CD4-positive, alpha-beta T cell (primary cell): ENCODE results near the gene SORL1. TPM values are rescaled to one million over a fixed set of nuclear protein-coding genes. Genes with fewer than 3 reads are reported as not detected.

Source experiments
- ATAC-seq: fragments of 200-7000 bp; cut with Tn5 transposase; one replicate; pipeline ENCODE4 v1.10.0; 2022; ENCODE audit warnings: mild to moderate bottlenecking; ENCODE audit not compliant: poor library complexity
- CTCF ChIA-PET: fragments of 350-600 bp; sonication (Branson Sonifier 250); formaldehyde crosslinking; loops from one replicate; lab custom pipeline; 2021; ENCODE audit warnings: antibody characterized with exemption, inconsistent platforms; lab: Charles Lee
- POLR2A ChIA-PET: fragments of 350-600 bp; sonication (Branson Sonifier 250); formaldehyde crosslinking; loops from one replicate; lab custom pipeline; 2021; ENCODE audit warnings: antibody characterized with exemption, inconsistent platforms; lab: Charles Lee
- DNase-seq, 14 experiments: peaks; one replicate each; pipeline ENCODE4 v3.0.0-alpha.2; 2013 to 2020; ENCODE audit warnings: mixed read lengths in 2 of 14
- H3K27ac ChIP-seq, 2 donors: one replicate each; pipeline versions ENCODE4 v1.5.1 to v1.7.0; 2013; ENCODE audit warnings: low read length in 2 of 2, low read depth in 1 of 2, mild to moderate bottlenecking in 1 of 2
- H3K27me3 ChIP-seq, 2 experiments: 1 replicate in 1 of 2; 2 replicates in 1 of 2; pipeline versions ENCODE4 v1.6.1 to v1.7.0; 2013; ENCODE audit warnings: low read length in 2 of 2, control low read depth in 1 of 2, mild to moderate bottlenecking in 1 of 2, moderate library complexity in 1 of 2; ENCODE audit not compliant: insufficient read depth in 2 of 2, control insufficient read depth in 1 of 2
- H3K36me3 ChIP-seq: one replicate; pipeline ENCODE4 v1.6.1; 2013; ENCODE audit warnings: low read length, control low read depth; ENCODE audit not compliant: insufficient read depth
- H3K4me1 ChIP-seq: one replicate; pipeline ENCODE4 v1.6.1; 2013; ENCODE audit warnings: low read length, control low read depth; ENCODE audit not compliant: insufficient read depth
- H3K4me3 ChIP-seq: one replicate; pipeline ENCODE4 v1.5.1; 2013; ENCODE audit warnings: mild to moderate bottlenecking, low read length, moderate library complexity
- H3K9me3 ChIP-seq, 2 experiments: 1 replicate in 1 of 2; 2 replicates in 1 of 2; pipeline versions ENCODE4 v1.6.1 to v1.7.0; 2013; ENCODE audit warnings: low read length in 2 of 2, mild to moderate bottlenecking in 2 of 2, control low read depth in 1 of 2, moderate library complexity in 1 of 2; ENCODE audit not compliant: control insufficient read depth in 1 of 2, insufficient read depth in 1 of 2
- H3K27ac Mint-ChIP-seq: one replicate; pipeline ENCODE4 v1.8.0; 2020; ENCODE audit warnings: mixed read lengths
- H3K27me3 Mint-ChIP-seq: one replicate; pipeline ENCODE4 v1.8.0; 2021; ENCODE audit warnings: mixed read lengths
- H3K36me3 Mint-ChIP-seq: one replicate; pipeline ENCODE4 v1.8.0; 2021; ENCODE audit warnings: low read depth, mixed read lengths
- H3K4me1 Mint-ChIP-seq: one replicate; pipeline ENCODE4 v1.8.0; 2021; ENCODE audit warnings: low read depth, mixed read lengths
- H3K4me3 Mint-ChIP-seq: one replicate; pipeline ENCODE4 v1.8.0; 2020; ENCODE audit warnings: mild to moderate bottlenecking, mixed read lengths
- H3K9me3 Mint-ChIP-seq: one replicate; pipeline ENCODE4 v1.8.0; 2020; ENCODE audit warnings: mixed read lengths
- intact Hi-C, 2 experiments: fragments of 100-400 bp; cut with DNase I in 1 of 2; cut with micrococcal nuclease in 1 of 2; formaldehyde crosslinking; loops; one replicate each; pipeline versions ENCODE4 v1.15.1 to v1.9.0; 2023 to 2025; cut with DNase I, micrococcal nuclease
- total RNA-seq, 174 experiments: library from RNA in 2 of 174; stranded (reverse) in 2 of 174; gene quantifications; one replicate each; pipeline ENCODE4 v1.2.3 and lab custom pipeline; 2021 to 2026
- TF ChIP-seq, protein P1 (sequence below): fragments of 200-600 bp; IDR thresholded peaks from one replicate; pipeline ENCODE4 v1.8.0; 2022; ENCODE audit warnings: antibody characterized with exemption, mild to moderate bottlenecking

The SORL1 gene
- total RNA-seq, 2 experiments from 2014 or later: 235 to 241 TPM

DNA sequence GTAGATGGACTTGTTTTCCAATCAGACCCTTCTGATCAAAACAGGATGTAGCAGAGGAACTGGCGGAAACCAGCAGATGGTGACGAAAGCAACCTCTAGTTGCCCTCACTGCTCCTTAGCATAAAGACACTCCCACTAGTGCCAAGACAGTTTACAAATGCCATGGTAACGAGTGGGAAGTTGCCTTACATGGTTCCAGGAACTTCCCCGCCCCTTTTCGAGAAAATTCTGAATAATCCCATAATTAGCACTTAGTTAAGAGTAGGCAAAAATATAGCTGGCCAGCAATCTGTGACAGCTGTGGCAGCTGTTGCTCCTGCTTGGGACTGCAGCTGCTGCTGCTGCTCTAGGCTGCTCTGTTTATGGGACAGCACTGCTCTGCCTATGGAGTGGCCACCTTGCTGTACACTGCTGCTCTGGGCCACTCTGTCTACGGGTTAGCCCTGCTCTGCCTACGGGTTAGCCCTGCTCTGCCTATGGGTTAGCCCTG lies 33.4 kb upstream of the SORL1 start:
- intact Hi-C loops: no loop called here

GRCh38 chr11:121419836-121420235 lies 32.3 kb upstream of the SORL1 start:
- Histone ChIP-seq H3K9me3 (no peaks in the 10 kb centered on the region), H3K27ac (no peak overlapping the region), H3K36me3 (no peaks in the 10 kb centered on the region), H3K27me3 (no peaks in the 10 kb centered on the region), H3K4me3 (no peak overlapping the region), H3K4me1 (peaks cover 64% of the 10 kb centered on the region)
- ChIA-PET POLR2A (interaction anchor here (1.2 to 7.2 kb wide), 6 partner anchors 30 to 127 kb away, joined by 3 to 128 read pairs (median 3); partner anchors contain the start of genes SC5D, SORL1 and SORL1-AS1), CTCF (interaction anchor here (0.9 kb wide), 1 partner anchor 172 kb away, joined by 3 read pairs; no protein-coding TSS in a partner anchor)
- no peak for DNase-seq
- Mint-ChIP-seq H3K4me3 (no peak overlapping the region), H3K27ac (peak overlapping the region; percentile 89), H3K36me3 (no peaks in the 10 kb centered on the region), H3K4me1 (peaks cover 89% of the 10 kb centered on the region), H3K27me3 (no peaks in the 10 kb centered on the region), H3K9me3 (peaks cover 5% of the 10 kb centered on the region)
- TF ChIP-seq, protein P1, sequence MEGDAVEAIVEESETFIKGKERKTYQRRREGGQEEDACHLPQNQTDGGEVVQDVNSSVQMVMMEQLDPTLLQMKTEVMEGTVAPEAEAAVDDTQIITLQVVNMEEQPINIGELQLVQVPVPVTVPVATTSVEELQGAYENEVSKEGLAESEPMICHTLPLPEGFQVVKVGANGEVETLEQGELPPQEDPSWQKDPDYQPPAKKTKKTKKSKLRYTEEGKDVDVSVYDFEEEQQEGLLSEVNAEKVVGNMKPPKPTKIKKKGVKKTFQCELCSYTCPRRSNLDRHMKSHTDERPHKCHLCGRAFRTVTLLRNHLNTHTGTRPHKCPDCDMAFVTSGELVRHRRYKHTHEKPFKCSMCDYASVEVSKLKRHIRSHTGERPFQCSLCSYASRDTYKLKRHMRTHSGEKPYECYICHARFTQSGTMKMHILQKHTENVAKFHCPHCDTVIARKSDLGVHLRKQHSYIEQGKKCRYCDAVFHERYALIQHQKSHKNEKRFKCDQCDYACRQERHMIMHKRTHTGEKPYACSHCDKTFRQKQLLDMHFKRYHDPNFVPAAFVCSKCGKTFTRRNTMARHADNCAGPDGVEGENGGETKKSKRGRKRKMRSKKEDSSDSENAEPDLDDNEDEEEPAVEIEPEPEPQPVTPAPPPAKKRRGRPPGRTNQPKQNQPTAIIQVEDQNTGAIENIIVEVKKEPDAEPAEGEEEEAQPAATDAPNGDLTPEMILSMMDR: no peak
- intact Hi-C loops: loop anchor here in 1 of 2 experiments (2.0 to 10.0 kb wide), 2 partner anchors 29 to 95 kb away; no protein-coding TSS in a partner anchor
- no peak for ATAC-seq

More for the DNA sequence above, 33.4 kb upstream of the SORL1 start:
- DNase-seq (peak in 13 of 14 experiments; percentile 22 to 92 (median 51)), ATAC-seq (peak; percentile 84)
- H3K36me3 Mint-ChIP-seq: no peaks in the 10 kb centered on the region
- no peaks in the 10 kb centered on the region for H3K27me3 Mint-ChIP-seq
- Histone ChIP-seq H3K36me3 (no peaks in the 10 kb centered on the region), H3K4me3 (no peak overlapping the region), H3K27ac (peak overlapping the region in 1 of 2 donors; percentile 81), H3K9me3 (no peaks in the 10 kb centered on the region), H3K4me1 (peaks cover 64% of the 10 kb centered on the region), H3K27me3 (no peaks in the 10 kb centered on the region)
- peak overlapping the region; percentile 96 for H3K27ac Mint-ChIP-seq
- ChIA-PET CTCF (no interaction called here), POLR2A (interaction anchor here (7.2 kb wide), 1 partner anchor 31 kb away, joined by 128 read pairs; the partner anchor contains the start of genes SORL1 and SORL1-AS1)
- H3K4me3 Mint-ChIP-seq: peak overlapping the region; percentile 63
- peaks cover 5% of the 10 kb centered on the region for H3K9me3 Mint-ChIP-seq
- TF ChIP-seq, protein P1: no peak
- H3K4me1 Mint-ChIP-seq: peaks cover 85% of the 10 kb centered on the region

DNA sequence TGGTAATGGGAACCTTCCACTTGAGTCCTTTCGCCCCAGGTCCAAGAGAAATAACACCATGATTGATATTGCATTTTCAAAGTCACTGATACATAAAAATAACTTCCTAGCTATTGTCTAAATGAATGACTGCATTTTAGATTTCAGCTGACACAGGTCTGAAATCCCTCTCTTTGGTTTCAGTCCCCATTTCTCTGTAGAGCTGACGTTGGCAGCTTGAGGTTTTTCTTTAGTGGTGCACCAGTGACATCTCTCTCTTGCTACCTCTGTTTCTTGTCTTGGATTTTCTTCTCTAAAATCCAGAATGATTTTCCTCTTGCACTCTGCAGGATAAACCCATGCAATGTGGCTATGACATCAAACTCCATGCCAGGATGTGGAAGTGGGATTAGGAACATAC lies 31.7 kb upstream of the SORL1 start:
- Histone ChIP-seq H3K27me3 (no peaks in the 10 kb centered on the region), H3K4me1 (peaks cover 62% of the 10 kb centered on the region), H3K4me3 (no peak overlapping the region), H3K27ac (no peak overlapping the region), H3K36me3 (no peaks in the 10 kb centered on the region), H3K9me3 (no peaks in the 10 kb centered on the region)
- Mint-ChIP-seq H3K4me3 (peak overlapping the region; percentile 14), H3K27ac (peak overlapping the region; percentile 89), H3K36me3 (no peaks in the 10 kb centered on the region), H3K9me3 (peaks cover 5% of the 10 kb centered on the region), H3K27me3 (no peaks in the 10 kb centered on the region), H3K4me1 (peaks cover 89% of the 10 kb centered on the region)
- ChIA-PET CTCF (interaction anchor here (0.9 to 1.4 kb wide), 2 partner anchors 11 to 171 kb away, joined by 3 read pairs; no protein-coding TSS in a partner anchor), POLR2A (interaction anchor here (1.2 to 7.2 kb wide), 6 partner anchors 29 to 128 kb away, joined by 3 to 128 read pairs (median 3); partner anchors contain the start of genes SC5D, SORL1 and SORL1-AS1)
- DNase-seq (peak in 1 of 14 experiments; percentile 26), ATAC-seq (peak; percentile 19)
- intact Hi-C loops: loop anchor here in 1 of 2 experiments (2.0 to 10.0 kb wide), 2 partner anchors 28 to 96 kb away; no protein-coding TSS in a partner anchor
- TF ChIP-seq, protein P1: no peak
